Vein endothelial cell (primary cell): ENCODE results near the gene GAS1. TPM values are rescaled to one million over a fixed set of nuclear protein-coding genes. Genes with fewer than 3 reads are reported as not detected.

Source experiments
- total RNA-seq: library from RNA; depleted of rRNA; stranded (reverse); fragments of >200 nt; gene quantifications from 2 replicates; pipeline ENCODE4 v1.2.3, GENCODE V29; 2012

GAS1 gene, protein sequence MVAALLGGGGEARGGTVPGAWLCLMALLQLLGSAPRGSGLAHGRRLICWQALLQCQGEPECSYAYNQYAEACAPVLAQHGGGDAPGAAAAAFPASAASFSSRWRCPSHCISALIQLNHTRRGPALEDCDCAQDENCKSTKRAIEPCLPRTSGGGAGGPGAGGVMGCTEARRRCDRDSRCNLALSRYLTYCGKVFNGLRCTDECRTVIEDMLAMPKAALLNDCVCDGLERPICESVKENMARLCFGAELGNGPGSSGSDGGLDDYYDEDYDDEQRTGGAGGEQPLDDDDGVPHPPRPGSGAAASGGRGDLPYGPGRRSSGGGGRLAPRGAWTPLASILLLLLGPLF
- 1.5 and 1.6 TPM in 2 replicates for total RNA-seq

DNA sequence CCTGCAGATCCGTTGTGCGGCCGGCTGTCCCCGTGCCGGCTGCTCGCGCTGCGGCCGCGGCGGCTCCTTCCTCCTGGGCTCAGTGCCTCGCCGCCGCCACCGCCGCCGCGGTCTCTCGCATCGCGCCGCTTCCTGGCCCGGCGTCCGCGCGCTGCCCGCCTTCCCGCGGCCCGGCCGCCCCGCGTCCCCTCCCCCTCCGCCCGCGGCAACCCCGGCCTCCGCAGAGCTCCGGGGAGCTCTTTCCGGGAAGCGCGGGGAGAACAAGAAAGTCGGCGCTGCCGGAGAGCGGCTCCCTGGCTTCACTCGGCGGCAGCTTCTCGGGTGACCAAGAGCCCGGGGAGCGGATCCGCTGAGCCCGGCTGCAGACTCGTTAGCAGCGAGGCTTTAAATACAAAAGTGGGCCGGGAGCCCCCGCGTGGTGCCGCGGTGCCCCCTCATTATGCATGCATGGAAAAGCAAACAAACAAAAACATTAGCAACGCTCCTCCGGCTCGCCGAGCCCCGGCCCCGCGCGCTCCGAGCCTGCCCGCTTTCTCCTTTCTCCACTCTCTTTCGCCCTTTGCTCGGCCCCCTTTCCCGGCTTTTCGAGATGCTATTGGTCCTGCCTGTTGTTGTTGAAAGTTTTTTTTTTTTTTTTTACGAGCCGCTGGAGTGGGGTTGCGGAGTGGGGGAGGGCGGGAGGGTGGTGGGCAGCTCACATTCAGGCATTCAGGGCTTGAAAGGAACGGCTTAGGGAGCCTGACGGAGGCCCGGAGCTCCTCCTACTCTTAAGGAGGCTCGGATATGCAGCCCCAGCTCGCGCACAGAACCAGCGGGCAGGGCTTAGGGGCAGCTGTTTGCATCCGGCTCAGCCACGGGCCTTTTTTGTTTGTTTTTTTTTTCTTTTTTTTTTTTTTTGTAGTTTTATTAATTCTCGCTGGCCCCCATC is at the start of gene GAS1:
TSS of gene GAS1 (minus strand) at position 361 of the 928 bp plus-strand sequence. CDS start 727 bp downstream, outside the sequence.

